GM19099 (cell line): ENCODE data around the gene NTM.

Experiments
- POLR2A ChIP-seq: IDR thresholded peaks from 3 replicates; pipeline ENCODE4 v1.6.1; 2011; ENCODE audit warnings: low read depth; ENCODE audit not compliant: insufficient read length; ENCODE audit errors: extremely low read depth

NTM gene

DNA sequence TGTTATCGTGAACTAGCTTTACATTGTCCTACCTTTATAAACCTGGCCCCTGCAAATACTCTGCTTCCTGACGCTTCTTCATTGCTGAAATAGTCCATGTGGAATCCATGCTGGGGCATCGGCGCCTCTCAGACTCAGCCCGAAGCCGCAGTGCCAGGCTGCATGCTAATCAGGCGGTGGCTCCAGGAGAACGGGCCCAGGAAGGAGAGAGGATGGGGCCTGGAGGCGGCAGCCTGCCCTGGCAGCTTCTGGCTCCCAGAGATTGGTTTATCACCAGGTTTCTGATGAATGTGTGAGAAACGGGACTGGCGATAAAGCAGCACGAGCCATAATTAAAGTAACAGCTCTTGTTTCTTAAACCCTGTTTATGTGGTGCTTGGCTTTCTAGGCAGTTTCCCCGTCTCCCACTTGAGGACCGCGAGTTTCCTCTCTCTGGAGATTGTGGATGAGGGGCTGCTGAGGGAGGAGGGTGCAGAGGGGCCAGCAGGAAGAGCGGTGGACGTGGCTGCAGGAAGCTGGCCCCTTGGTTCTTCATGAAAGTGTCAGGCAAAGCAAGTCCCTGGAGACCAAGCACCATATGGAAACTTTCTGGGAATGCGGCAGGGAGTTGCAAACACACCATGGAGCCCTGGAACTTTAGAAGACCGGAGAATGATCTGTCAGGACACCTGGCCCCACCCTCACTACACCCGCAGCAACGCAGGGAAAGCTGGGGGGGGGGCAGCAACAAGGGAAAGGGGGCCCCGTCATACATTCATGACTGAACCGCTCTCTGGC, 93.4 kb downstream of the NTM start:
- no peak for TF ChIP-seq POLR2A

DNA sequence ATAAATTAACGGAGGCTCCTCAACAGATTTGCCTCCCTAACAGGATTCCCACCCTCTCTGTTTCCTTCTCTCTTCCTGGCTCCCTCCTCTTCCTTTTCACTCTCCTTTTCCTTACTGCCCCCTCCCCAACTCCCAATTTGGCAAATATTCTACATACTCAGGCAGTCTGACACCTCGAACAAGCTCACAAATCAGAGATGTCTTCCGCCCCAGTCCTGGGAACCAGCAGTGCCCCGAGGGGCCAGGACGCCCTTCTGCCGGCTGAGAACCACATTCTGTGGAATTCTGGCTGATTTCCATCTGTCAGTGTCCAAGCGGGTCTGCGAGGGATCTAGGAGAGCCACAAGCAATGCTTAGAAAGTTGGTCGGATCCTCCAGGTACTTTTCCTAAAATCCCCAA, 94.0 kb downstream of the NTM start:
- TF ChIP-seq POLR2A, result no peak

DNA sequence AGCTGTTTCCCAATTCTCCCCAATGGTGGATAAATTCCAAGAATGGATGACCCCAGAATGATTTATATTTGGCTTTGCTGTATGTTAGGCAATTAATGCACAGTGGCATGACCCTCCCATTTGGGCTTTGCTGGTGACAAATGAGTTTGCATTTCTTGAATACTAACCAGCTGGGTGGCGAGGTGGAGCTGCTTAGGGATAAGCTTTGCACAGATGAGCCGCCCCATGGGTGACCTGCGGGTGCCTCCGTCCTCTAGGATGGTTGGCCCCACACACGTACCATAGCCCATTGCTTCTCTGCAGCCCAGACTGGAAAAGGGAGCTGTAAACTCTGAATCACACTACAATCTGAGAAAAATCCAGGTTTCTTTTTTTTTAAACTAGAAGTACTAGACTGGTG, 94.6 kb downstream of the NTM start:
- TF ChIP-seq POLR2A, result no peak

DNA sequence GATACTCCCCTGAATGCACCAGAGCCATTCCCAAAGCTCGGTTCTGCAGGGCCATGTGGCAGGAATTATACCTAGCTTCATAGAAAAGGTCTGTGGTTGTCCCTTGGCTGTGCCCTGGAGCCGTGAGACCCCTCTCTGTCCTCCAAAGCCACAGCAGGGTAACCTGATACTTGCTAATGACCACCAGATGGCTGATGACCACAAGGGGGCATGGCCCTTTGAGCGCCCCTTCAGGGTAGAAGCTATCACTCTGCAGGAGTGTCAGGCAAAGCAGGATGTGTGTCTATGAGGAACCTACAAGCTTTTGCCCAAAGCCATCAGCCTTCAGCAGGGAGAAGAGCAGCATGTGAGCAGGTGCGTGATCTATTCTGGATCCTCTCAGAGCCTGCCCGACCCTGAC, 95.3 kb downstream of the NTM start:
- no peak for TF ChIP-seq POLR2A

DNA sequence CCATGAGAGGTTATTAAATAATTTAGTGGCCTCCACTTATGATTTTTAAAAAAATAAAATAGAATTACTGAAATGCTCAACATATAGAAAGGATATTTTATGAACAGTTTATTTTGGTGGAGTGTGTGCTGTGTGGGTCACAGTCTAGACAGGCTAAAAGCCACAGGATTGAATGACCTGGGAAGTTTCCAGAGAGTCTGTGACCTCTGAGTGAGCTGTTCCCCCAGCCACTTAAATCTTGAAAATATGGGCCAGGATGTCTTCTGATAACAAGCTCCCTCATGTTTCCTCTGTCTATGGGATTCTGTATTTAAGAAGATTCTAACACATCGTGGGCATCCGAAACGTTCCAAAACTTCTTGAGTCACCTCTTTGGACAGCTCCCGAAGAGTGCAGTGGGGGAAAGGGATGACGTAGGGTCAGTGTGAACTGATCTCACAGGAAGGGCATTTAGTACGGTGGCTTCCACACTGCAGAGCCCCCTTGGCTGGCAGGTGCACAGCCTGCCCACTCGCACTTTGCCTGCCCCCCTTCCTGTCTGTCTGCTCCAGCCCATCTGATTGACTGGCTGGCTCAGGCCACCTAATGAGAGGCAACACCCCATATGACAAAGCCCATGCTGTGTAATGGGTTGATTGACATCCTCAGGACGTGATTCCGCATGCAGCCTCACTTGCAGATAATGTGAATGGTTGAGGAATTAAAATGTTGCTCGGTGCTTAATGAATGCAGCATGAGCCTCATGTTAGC, 97.4 kb downstream of the NTM start:
- no peak for TF ChIP-seq POLR2A

DNA sequence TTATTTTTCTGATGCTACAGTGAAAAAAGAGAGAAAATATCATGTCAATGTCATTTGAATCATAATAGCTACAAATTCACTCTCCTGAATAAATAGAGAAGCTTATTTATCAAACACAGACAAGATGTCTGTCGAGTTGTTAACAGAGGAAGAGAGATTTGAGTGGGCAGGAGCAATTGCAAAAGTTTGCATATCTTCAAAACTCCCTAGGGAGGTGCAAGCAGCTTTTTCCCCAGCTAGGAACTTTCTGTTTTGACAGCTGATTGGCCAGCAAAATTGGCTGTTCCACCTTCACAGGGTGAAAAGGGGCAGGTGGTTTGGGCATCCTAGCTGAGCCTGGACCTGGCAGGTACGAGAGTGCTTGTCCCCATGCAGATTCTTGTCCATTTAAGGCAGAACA, 98.2 kb downstream of the NTM start:
- TF ChIP-seq POLR2A, result no peak

DNA sequence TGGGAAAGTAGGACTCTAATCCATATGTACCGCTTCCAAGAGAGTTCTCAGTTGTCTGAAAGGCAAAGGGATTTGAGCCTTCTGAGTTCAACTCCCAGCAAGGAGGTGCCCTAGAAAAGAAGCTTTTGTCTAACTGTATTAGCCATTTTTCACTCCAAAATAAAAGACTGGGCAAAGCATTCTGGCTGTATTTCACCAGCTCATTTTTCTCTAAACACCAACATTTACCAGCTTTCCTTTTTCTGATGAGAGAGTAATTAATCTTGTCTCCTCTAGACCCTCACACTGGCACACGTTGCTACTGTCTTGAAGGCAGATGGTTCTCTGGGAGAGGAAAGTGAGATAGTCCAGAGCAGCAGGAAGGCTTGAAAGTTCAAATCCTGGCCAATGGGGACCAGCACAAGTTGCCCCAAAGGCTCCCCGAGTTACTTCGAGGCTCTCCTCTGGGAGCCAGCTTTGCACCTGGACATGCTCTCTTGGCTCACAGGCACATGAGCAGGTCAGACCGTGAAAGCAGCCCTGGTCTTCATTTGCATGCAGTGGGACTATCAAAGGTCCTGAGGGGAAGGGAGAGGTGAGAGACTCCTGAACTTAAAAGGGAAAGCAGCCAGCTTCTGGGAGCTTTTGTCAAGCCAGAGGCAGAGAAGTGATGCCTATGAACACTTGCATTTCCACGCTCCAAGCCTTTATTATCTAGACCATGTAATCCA, 100.0 kb downstream of the NTM start:
- no peak for TF ChIP-seq POLR2A

DNA sequence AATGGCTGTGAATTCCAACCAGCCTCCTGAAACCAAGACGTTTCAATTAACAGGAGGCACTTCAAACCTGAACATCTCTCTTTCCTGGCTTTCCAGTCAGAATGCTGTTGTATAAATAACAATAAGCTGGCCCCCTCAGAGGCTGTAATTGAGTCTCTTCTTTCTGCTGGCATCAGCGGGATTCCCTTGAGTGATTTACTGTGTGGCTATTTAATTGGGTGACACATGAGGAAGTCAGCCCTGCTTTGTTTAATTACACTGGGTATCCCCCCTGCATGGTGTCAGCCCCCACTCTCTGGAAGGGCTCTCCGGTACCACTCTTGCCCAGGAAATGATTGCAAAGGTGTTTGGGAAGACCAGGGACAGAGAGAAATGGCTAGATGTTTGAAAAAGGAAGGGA, 101.6 kb downstream of the NTM start:
- TF ChIP-seq POLR2A, result no peak

DNA sequence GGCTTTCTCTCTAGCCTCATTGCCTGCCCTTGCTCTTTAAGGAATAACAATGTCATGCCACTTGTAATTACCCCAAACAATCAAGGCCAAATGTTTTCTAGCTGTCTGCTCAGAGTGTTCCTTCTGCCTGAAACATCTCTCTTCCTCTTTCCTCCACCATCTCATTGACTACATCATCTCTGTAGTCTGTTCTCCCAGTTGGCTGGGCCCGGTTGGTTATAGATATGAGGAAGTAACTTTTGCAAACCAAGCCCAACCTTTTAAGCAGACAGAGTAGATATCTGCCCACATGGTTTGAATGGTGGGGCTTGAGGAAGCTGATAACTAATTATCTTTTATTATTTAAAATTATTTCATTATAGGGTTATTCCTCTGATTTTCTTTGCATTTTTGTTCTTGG, 104.5 kb downstream of the NTM start:
- TF ChIP-seq POLR2A, result no peak

DNA sequence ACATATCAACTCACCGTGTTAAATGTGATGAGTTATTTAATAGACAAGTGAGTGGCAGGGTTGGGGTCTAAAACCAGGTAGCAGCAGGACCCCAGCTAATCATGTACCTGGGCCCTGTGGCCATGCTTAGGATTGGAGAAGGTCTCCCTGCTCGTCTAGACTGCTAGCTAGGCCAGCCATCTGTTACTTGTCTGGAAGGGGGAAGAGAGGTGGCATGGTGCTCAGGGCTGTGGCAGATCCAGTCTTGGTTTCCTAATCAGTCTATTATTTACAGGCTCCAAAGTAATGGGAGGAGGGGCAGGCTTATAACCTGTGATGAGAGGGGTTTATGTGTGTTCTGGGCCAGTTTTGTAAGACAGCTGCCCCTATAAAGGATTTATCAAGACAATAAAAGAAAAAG, 105.9 kb downstream of the NTM start:
- no peak for TF ChIP-seq POLR2A

DNA sequence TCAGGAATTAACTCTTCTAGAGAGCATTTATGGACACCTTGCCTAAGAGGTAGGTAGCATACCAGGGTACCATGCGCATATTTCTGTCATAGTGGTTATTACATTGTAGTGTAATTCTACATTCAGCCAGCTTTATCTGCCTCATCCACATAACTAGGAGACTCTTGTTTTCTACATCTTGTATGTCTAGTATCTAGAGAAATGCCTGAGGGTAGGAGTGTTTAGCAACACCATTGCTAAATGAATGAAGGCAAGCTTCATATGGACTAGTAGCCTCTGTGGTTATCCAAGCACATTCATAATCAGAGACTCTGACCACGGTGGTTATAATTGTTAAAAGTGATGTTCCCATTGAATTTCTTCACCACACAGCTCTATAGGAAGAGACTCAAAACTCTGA, 107.9 kb downstream of the NTM start:
- TF ChIP-seq POLR2A, result no peak

DNA sequence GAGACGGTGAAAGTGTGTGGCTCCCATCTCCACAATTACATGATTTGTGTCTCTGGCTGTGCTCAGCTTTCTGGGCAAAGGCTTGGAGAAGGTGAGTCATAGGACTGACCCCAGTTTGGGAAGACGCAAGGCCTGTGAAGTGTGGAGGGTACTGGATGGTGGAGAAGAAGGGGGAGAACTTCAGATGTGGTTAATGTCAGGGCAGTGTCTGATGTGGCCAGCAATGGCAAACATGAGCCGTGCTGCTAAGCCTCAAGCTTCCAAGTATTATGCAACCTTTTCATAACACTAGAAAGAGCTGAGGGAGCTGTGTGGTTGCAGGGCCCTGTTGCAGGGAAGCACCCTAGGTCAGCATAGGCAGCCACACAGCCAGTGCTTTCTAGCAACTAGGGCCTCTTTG, 110.9 kb downstream of the NTM start:
- no peak for TF ChIP-seq POLR2A

DNA sequence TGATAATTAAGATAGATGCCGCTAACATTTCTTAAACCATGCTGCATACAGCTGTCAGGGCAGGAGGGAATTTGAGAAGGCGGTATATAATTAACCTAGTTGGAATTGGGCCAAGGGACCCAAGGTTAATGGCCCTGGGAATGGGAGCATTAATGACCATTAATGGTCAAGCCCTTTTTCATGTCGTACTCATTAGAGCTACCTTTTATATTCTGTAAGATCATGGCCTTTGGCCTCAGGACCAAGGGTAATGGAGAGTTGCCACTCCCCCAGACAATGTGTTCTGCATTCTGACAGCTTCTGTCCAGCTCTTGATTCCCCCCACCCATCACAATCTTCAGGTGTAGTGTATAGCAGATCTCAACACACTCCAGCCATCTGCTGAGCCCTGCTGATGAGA, 111.6 kb downstream of the NTM start:
- no peak for TF ChIP-seq POLR2A

DNA sequence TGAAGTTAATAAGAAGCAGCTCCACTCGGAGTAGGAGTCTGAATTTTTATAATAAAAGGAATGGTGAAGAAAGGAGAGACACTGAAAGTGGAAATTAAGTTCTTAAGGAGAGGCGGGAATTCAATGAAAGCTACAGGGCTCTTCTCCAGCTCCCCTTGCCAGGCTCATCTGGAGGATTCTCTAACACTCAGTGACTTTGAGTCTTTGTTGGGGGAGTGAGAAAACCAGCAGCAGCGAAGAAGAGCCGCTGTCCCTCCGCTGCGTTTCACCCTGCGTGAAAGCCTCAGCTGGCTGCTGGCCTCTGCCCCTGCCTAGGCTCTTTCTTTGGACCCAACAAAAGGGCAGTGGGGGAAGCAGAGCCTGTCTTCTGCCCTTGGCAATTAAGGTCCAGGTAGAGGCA, 113.0 kb downstream of the NTM start:
- no peak for TF ChIP-seq POLR2A

DNA sequence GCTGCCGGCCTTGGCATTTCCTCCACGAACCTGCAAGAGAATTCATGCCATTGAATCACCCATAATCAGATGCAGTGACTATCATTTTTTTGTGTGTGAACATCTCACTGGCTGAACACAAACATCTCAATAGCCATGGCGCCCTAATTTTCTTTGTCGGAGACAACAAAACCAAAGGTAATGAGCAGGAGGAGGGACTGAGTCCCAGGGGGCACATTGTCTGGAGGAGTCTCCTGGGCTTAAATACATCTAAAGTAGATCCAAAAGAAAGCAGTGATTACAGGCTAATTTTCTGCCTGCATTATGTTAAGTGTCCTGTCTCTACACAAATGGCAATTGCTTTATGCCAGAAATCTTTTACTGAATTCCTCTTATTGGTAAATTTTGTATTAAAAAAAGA, 113.5 kb downstream of the NTM start:
- TF ChIP-seq POLR2A, result no peak

DNA sequence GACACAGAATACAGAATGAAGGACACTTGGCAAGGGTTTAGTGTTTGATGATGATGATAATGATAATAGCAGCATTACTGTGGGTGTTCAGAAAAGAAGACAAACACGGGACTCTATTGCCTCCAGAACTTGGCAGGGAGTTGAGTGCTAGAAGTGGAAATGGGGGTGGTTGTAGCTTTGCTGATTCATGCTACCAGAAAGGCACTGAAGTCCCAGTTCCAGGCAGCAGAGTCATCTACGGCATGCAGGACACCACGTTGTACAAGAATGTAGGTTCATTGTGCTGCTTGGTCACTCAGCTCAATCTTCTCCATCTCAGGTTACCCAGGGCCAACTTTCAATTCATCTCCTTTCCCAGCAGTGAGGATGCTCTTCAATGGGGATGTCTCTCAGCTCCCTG, 115.7 kb downstream of the NTM start:
- no peak for TF ChIP-seq POLR2A
